ENCODE measurements around the gene RHBDF1.

GRCh38 chr16:55571-56136 is 16.8 kb downstream of the RHBDF1 start:
- TF ChIP-seq POLR2A (IDR thresholded peaks at IDR 0.05) (no peak), CTCF (IDR thresholded peaks at IDR 0.05 in 8 of 11, conservative IDR thresholded peaks at IDR 0.05 in 3 of 11) (no peak), POLR2AphosphoS5 (IDR thresholded peaks at IDR 0.05) (no peak)
